ENCODE measurements around the gene ALG9. TPM values are rescaled to one million over a fixed set of nuclear protein-coding genes. Genes with fewer than 3 reads are reported as not detected.

Gene ALG9
- total RNA-seq, 1 donor from 2014 or later = 30.5 TPM

GRCh38 chr11:111736621-111737443, 134.5 kb downstream of the ALG9 start:
- TF ChIP-seq, protein P1, sequence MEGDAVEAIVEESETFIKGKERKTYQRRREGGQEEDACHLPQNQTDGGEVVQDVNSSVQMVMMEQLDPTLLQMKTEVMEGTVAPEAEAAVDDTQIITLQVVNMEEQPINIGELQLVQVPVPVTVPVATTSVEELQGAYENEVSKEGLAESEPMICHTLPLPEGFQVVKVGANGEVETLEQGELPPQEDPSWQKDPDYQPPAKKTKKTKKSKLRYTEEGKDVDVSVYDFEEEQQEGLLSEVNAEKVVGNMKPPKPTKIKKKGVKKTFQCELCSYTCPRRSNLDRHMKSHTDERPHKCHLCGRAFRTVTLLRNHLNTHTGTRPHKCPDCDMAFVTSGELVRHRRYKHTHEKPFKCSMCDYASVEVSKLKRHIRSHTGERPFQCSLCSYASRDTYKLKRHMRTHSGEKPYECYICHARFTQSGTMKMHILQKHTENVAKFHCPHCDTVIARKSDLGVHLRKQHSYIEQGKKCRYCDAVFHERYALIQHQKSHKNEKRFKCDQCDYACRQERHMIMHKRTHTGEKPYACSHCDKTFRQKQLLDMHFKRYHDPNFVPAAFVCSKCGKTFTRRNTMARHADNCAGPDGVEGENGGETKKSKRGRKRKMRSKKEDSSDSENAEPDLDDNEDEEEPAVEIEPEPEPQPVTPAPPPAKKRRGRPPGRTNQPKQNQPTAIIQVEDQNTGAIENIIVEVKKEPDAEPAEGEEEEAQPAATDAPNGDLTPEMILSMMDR (IDR thresholded peaks at IDR 0.05; ENCODE audit: insufficient read depth, low read length, severe bottlenecking) = no peak
- FAIRE-seq = no peak
- no peak overlapping the region for H3K4me3 ChIP-seq (ENCODE audit: low read depth, low read length)

More at GRCh38 chr11:111736621-111737443, 134.5 kb downstream of the ALG9 start:
- Histone ChIP-seq H3K27me3 (ENCODE audit: control insufficient read depth, insufficient read depth, low read length) (no peaks in the 10 kb centered on the region), H3K36me3 (ENCODE audit: control insufficient read depth, insufficient read depth, low read length) (no peaks in the 10 kb centered on the region)
- no peak for DNase-seq (ENCODE audit: low read depth)

Other genes starting within 250 kb of the ALG9 start
- gene PPP2R1B, start 105.2 kb downstream of the ALG9 start, total RNA-seq = 26.1 and 27.8 TPM in 2 replicates
- 0.77 and 2.4 TPM in 2 replicates for gene FDXACB1, start 7.6 kb upstream of the ALG9 start, total RNA-seq
- gene CFAP68, start 8.0 kb upstream of the ALG9 start, total RNA-seq = 14.5 and 17.3 TPM in 2 replicates
- gene CRYAB, start 40.2 kb upstream of the ALG9 start, total RNA-seq = 1.2 TPM in 1 of 2 replicates, not detected in the other
- gene HSPB2, start 41.2 kb upstream of the ALG9 start, total RNA-seq = not detected in 2 replicates
- 0.26 and 2.3 TPM in 2 replicates for gene C11orf52, start 47.3 kb upstream of the ALG9 start, total RNA-seq
- 9.5 and 10.8 TPM in 2 replicates for gene DIXDC1, start 65.8 kb upstream of the ALG9 start, total RNA-seq
- gene DLAT, start 153.8 kb upstream of the ALG9 start, total RNA-seq = 24.5 and 27.4 TPM in 2 replicates
- 0.51 and 0.53 TPM in 2 replicates for gene PIH1D2, start 202.4 kb upstream of the ALG9 start, total RNA-seq
- 23.3 and 24.5 TPM in 2 replicates for gene NKAPD1, start 202.7 kb upstream of the ALG9 start, total RNA-seq
- gene TIMM8B, start 215.2 kb upstream of the ALG9 start, total RNA-seq = 66.3 and 78.6 TPM in 2 replicates
- 103 and 133 TPM in 2 replicates for gene SDHD, start 215.3 kb upstream of the ALG9 start, total RNA-seq

Data from bronchial epithelial cell (primary cell).